Anterior cingulate cortex (tissue), 58 donors: ENCODE results near the gene UROC1.

ENCODE experiments used
- DNase-seq, 58 donors: peaks; one replicate each; lab custom pipeline; 2025; lab: John Stamatoyannopoulos, UW

UROC1 gene

DNA sequence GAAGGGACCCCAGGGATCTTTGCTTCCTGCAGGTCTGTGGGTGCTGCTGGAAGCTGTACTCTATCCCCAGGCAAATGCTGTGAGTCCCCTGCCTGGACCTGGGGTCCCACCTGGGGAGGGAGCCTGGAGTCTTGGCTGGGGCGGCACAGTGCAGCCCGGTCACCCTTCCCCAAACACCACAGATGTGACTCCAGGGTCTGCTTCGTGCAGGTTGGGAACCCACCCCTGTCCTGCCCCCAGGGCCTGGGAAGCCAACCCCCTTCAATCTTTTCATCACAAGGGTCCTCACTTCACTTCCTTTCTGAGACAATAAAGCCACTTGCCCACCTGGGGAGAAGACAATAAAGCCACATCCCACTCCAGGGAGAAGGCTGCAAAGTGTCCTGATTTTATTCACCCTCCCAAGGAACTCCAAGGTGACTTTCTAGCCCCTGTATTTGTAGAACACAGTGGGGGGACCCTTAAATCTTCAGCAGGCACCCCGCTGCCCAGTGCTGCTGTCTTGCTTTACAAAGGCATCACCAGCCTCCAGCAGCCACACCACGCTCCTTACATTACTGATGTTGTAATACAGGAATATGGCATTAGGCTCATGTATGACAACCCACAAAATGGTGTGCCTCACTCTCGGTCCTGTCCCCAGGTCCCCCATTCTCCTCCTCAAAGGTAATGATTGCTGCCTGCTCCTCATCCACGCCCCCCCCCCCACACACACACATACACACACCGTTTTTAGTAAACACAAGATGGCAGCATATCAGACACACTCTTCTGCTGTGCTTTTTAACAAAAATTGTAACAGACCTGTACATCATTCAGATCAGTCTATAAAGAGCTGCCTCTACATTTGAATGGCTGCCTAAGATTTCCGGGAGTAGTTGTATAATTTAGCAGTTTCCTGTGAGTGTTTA, 31.2 kb upstream of the UROC1 start:
- no peak for DNase-seq

DNA sequence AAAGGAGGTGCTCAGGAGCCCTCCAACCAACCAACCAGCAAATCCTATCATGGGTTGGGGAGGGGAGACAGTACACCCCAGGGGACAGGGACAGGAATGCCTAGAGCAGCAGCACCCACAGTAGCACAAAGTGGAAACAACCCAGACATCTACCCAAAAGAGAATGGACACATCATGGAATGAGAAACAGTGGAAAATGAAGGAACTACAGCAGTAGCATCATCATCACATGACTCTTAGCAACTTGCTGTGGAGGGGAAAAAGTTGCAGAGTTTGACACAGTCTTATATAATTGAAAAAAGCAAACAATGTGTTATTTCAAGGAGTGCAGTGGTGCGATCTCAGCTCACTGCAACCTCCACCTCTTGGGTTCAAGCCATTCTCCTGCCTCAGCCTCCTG, 30.1 kb upstream of the UROC1 start:
- DNase-seq, result no peak

DNA sequence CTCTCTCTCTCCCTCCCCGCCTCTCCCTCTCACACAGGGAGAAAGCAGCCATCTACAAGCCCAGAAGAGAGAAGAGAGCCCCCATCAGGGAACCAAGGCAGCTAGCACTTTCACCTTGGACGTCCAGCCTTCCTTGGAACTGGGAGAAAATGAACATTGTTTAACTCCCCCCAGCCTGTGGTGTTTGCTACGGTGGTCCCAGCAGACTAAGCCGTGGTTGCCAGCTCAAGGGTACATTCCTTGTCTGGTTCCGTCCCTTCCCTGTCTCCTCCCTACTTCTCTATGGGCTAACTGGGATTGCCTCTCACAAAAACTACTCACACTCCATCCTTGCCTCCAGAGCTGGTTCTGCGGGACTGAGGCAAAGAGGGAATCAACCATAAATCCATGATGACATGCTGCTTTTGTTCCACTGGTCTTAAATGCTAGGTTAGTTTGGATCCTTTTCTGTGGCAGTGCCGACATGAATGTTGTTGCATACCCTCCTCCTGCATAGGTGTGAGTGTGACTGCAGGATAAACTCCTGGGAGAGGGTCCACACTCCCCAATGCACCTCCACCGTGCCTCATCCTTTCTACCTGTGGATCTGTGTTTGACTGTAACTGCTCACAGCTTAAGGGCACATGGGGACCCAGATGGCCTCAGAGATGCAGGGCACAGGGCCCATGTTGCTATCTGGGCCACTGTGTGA, 29.1 kb upstream of the UROC1 start:
- DNase-seq, result no peak

DNA sequence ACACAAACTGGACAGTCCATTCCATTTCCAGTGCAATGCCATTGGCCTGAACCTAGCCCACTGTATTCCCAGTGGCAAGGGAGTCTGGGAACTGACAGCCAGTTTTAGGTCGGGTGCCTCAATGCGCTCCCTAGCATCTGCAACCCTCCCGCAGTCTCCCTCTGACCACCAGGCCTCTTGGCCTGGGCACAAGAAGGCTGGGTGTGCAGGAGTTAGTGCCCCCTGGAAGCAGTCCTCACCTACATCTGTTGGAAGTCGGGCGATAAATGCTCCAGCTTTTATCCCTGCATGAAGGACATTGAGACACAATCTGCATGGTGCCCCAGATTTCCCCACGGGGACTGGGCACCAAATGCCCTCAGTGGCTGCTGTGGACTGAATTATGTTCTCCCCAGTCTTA, 28.4 kb upstream of the UROC1 start:
- no peak for DNase-seq

DNA sequence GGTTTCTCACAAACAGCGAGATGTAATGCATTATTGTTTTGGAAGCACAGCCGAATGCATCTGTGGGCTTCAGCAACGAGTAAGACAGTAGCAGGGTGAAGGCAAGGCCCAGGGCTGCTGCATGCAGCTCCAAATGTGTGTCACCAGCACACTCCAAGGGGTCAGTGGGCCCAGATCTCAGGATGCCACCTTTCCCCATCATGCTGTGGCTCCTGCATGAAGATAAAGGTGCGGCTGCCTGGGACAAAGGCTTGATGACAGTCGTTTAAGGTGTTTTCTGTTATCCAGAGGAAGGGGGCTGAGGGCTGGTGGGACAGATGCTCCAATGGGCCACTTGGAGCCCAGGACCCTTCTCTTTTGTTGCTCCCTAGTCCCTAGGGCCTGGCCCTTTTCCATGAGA, 28.0 kb upstream of the UROC1 start:
- DNase-seq, result no peak

DNA sequence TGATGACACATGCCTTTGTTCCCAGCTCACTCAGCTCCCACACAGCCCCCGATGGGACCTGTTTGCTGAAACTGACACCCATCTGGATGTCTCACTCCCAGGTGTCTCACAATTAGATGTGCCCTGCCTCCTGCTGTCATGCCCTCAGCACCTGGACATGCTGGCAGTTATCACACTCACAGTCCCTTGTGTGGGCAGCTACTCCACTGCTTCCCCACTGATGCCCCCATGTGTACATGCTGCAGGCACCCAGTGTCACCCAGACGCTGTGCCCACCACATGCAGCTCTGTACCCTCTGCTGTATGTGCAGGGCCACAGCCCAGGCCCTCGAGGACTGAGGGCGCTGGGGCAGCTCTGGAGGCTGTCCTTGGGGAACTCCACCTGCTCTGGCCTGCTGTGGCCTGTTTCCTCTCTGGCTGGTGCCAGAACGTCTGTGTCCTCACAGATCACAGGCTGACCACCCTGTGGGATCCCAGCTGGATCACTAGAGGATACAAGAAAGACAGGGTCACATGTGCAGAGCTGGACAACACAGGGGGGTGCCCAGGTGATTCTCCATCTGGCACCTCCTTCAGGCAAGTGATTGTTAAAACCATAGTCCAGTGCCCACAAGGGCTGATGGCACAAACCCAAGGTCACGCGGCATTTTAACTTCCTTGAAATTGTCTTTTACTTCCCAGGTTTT, 27.2 kb upstream of the UROC1 start:
- DNase-seq, result no peak

DNA sequence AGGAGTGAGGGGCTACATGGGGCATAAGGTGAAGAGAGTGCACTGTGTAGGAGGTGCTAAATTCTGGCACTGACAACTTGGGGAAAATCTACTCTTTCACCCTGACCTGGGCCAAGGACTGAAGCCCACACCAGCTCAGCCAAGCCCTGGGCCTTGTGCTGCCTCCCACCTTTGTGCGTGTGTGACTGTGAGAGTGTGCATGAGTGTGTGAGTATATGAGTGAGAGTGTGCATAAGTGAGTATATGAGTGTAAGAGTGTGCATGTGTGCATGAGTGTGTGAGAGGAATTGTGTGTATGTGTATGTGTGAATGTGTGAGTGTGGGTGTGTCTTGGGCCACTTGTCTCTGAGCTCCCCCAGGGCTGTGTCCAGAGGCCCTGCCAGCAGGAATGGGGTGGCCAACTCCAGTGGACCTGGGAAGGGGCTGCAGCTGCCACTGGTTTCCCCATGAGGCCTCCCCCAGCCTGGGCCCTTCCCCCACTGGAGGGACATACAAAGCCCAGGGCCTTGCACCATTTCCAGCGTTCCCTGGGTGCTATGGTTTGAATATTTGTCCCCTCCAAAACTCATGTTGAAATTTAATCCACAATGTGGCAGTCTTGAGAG, 26.0 kb upstream of the UROC1 start:
- DNase-seq, result no peak

DNA sequence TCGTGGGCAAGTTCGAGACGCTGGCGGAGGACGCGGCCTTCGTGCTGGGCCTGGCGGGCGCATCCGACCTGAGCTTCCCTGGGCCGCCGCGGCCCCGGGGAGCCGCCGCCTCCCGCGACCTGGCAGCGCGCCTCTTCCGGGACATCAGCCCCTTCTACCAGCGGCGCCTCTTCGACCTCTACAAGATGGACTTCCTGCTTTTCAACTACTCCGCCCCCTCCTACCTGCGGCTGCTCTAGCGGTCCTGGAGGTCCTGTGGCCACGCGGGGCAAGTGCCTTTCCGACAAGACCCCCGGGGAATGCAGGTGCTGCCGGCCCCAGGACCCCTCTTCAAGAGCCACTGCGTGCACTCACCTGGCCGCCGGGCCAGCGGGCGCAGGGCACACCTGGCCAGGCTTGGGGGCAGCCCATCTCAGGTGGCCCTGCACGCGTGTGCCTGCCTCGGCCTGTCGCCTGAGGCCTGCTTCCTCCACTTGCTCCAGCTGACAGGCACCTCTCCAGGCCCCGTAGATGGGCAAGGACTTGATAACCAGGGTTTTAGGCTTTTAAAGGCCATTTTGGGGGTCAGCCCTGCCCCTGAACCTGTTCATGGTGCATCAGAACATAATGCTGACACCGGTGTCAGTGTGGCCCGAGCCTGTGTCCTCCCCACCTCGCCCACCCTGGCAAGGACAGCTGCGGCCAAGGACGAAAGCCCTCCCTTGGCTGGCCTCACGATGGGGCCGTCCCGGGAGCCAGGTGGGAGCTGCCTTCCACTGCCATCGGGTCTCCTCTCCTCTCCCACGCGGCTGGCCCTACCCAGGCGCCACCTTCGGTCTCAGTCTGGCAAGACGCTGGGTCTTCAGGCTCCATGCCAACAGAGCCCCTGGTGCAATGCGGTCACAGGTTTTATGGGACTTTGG, 25.0 kb upstream of the UROC1 start:
- no peak for DNase-seq

DNA sequence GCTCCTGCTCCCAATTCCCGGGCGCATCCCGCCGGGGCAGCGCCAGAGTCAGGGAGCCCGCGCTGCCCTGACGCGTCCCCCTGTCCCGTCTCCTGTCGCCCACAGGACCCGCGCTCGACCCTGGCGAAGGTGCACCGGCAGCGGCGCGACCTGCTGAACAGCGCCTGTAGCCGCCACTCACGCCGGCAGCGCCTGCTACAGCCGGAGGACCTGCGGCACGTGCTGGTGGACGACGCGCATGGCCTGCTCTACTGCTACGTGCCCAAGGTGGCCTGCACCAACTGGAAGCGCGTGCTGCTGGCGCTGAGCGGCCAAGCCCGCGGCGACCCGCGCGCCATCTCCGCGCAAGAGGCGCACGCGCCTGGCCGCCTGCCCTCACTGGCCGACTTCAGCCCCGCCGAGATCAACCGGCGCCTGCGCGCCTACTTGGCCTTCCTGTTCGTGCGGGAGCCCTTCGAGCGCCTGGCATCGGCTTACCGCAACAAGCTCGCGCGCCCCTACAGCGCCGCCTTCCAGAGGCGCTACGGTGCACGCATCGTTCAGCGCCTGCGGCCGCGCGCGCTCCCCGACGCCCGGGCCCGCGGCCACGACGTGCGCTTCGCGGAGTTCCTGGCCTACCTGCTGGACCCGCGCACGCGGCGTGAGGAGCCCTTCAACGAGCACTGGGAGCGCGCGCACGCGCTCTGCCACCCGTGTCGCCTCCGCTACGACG, 24.2 kb upstream of the UROC1 start:
- DNase-seq, result no peak

DNA sequence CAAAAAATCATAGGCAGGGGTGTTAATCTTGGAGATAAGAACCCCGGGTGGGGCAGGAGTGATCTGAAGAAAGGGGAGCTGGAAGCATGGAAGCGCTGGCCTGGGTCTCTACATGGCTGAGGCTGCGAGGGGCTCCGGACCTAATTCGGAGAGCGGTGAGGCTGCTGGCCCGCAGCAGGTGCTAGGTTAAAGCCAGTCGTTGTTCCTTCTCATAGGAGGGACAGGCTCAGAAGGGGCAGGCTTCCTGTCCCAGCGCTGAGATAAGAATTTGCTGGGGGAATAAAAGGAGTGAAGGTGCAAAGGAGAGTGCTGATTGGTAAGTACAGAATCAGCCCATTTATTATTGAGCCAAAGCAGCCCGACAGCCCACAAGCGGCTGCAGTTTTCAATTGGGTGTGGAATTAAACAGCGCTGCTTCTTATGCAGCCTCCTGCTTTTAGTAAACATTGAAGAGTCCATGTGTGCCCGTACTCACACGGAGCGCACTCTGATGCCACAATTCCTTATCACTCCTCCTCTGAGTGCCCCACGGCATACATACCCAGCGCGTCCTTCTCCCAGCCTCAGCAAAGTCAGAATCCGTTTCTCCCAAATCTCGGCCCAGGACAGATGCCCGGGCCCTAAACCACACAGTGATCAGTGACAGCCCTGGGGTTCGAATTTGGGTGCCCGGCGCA, 23.5 kb upstream of the UROC1 start:
- DNase-seq, result no peak

DNA sequence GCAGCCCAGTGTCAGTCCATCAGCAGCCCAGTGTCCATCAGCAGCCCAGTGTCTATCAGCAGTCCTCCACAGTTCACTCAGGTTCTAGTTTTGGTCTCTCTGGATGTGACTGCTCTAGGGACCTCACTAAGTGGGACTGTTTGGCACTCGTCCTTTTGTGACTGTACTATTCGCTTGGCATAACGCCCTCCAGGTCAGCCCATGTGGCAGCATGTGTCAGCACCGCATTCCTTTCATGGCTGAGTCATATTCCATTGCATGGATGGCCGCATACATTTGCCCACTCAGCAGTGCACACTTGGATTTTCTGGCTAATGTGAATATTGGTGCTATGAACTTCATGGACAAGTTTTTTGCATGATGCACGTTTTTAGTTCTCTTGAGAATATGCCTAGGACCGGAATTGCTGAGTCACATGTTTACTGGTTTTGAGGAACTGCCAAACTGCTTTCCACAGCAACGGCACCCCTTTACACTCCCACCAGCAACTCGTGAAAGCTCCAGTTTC, 22.8 kb upstream of the UROC1 start:
- DNase-seq, result no peak

DNA sequence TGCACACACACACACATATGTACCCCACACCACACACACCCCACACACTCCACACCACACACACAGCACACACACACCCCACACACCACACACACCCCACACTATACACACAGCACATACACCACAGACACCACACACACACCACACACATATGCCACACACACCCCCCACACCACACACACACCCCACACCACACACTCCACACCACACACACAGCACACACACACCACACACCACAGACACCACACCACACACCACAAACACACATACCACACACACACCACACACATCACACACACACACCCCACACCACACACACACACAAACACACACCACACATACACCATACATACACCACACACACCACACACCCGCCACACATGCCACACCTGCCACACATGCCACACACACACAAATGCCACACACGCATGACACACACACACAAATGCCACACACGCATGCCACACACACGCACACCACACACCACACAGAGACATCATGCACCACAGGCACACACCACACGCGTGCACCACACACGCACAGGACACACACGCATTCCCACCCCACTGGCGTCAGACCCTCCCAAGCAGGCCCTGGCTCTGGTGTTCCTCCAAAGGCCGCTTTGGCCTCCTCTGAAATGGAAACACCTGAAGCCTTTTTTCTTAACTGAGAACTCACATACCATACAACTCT, 22.1 kb upstream of the UROC1 start:
- DNase-seq, result no peak

DNA sequence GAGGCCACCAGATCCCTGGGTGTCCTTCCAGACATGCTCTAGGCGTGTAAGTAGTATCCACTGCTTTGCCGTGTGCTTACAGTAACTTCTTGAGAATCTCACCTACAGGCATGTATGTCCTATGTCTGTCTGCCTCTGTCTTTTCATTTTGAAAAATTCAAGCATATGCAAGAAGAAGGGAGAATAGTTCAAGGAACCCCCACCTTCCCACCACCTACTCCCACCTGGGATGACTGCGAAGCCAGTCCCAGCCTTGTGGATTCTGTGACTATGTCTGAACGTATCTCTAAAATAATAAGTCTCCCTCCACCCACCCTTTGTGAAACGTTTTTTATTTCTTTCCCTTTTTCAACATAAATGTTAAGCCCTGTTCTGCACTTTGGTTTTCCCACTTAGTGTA, 21.4 kb upstream of the UROC1 start:
- no peak for DNase-seq

DNA sequence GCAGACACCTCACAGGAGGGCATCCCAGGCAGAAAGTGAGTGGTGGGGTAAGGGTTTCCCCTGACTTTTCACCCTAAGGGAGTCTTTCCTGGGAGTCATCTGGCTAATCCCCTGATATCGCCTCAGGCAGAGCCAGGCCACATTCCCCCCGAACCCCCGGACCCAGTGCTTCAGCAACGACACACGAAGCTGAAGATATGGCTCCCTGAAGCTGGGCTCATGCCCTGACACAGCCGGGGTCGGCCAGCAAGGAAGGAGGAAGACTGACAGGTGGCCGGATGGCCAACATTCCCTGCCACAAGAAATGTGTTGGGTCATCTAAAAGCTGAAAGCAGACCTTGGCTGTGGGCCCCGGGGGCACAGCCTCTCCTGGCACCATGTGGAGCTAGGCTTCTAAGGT, 20.7 kb upstream of the UROC1 start:
- DNase-seq, result no peak

DNA sequence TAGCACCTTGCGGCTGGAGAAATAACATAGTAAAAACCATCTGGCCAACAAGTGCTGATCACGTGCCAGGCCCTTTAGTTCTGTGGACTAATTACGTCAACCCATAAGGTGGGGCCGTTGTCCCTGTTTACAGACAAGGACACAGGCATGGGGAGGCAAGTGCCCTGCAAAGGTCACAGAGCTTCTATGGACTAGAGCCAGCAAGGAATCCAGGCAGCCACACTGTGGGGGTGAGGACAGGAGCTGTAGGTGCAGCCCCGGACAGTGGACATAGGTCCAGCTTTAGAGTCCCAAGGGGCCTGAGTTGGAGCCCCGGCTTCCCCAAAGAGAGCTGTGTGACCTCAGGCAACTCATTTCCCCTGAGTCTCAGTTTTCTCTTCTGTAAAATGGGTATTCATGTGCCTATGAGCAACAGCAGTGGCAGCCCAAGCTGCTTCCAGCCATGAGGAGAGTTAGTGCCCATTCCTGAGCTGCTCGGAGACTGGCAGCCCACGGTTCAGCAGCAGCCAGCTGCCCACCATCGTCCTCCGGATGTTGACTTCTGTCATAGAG, 20.2 kb upstream of the UROC1 start:
- no peak for DNase-seq

DNA sequence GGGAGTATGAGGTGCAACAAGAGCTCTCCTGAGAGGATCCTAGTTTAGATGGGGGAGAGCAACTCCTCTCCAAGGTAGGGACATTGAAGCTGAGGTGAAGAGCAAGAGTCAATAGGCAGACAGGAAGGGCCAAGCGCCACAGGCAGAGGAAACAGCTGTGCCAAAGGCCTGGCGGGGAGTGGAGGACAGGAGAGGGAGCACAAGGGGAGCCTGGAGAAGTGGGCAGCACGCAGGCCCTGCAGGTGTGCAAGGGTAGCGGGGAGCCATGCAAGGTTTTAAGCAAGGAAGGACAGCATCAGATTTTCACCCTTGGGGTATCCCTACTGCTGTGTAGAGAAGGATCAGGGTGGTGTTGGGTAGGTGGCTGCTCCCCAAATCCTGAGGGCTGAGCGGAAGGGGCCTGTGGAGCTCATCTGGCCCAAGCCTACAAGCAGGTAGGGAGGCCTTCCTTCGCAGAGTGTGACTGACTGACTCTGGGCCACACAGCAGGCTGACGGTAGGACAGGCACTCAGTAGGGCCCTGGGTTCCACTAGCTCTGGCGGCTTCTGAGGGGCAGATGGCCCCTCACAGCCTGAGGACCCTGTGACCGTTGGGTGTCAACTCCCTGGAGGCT, 19.6 kb upstream of the UROC1 start:
- no peak for DNase-seq

DNA sequence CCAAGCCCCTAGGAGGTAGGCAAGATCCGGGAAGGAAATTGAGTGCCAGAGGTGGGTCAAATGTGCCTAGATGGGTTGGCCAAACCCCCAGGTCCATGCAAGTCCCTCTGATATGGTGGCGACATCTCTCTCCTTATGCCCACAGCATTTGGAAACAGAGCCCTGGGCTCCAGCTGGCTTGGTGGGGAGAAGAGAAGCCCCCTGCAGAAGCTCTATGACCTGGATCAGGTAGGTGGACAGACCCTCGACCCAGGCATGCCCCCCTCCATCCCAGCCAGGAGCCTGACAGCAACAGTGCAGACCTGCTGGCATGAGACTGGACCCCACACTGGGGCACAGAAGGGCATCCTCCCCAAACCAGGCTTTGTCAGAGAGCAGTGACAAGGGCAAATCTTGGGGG, 18.6 kb upstream of the UROC1 start:
- no peak for DNase-seq
